Astrocyte of the spinal cord (primary cell): Measurements from ENCODE around the gene DUSP3.
"Not testable (repeated sequence)": the region's sequence is repeated elsewhere in the genome, so short reads cannot be mapped to it uniquely, and the experiment has no call there.

ENCODE experiments used
- DNase-seq: peaks from one replicate; pipeline ENCODE4 v3.0.0; 2011; ENCODE audit warnings: low read depth, low spot score
- H3K4me3 ChIP-seq: 2 replicates; pipeline ENCODE4 v1.5.1; 2011; ENCODE audit warnings: low read depth, mild to moderate bottlenecking, low read length, moderate library complexity
- in situ Hi-C: cut with HindIII; loops from 2 replicates; pipeline ENCODE4 v1.10.0; 2017; ENCODE audit warnings: low sequenced_read_pairs
- TF ChIP-seq, protein P1 (sequence below): IDR thresholded peaks from 2 replicates; pipeline ENCODE4 v1.5.1; 2012; ENCODE audit warnings: low read depth, mild to moderate bottlenecking, low read length, inconsistent platforms

Gene DUSP3

GRCh38 chr17:43805117-43805516, 26.3 kb upstream of the DUSP3 start:
- no peak overlapping the region for H3K4me3 ChIP-seq
- in situ Hi-C loops = no loop called here
- TF ChIP-seq, protein P1, sequence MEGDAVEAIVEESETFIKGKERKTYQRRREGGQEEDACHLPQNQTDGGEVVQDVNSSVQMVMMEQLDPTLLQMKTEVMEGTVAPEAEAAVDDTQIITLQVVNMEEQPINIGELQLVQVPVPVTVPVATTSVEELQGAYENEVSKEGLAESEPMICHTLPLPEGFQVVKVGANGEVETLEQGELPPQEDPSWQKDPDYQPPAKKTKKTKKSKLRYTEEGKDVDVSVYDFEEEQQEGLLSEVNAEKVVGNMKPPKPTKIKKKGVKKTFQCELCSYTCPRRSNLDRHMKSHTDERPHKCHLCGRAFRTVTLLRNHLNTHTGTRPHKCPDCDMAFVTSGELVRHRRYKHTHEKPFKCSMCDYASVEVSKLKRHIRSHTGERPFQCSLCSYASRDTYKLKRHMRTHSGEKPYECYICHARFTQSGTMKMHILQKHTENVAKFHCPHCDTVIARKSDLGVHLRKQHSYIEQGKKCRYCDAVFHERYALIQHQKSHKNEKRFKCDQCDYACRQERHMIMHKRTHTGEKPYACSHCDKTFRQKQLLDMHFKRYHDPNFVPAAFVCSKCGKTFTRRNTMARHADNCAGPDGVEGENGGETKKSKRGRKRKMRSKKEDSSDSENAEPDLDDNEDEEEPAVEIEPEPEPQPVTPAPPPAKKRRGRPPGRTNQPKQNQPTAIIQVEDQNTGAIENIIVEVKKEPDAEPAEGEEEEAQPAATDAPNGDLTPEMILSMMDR = no peak
- no peak for DNase-seq

- in situ Hi-C loops = no loop called here
- DNase-seq = peak; percentile 10
- H3K4me3 ChIP-seq = no peak overlapping the region
- TF ChIP-seq, protein P1 = no peak
These were observed 25.0 kb upstream of the DUSP3 start for GRCh38 chr17:43803758-43804157.

GRCh38 chr17:43801844-43802243, 23.1 kb upstream of the DUSP3 start:
- H3K4me3 ChIP-seq = no peak overlapping the region
- DNase-seq = no peak
- TF ChIP-seq, protein P1 = no peak
- in situ Hi-C loops = no loop called here

DNA sequence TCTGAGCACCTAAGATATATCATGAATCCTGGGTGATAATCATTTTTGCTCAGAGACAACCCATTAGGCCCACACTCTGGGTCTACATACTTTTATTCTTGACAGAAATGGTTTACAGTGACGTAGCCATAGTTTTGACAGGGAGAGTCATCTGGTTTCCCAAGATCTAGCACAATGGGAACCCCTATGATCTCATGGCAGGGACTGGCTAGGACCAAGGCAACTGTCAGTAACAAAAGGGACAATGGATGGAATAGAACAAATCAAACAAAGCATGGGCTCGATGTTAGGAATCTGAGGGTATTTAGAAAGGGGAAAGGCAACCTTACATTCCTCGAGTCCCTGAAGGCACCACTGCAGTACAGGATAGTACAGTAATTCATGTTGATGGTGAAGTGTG, 22.0 kb upstream of the DUSP3 start:
- TF ChIP-seq, protein P1 = no peak
- in situ Hi-C loops = no loop called here
- DNase-seq = no peak
- H3K4me3 ChIP-seq = no peak overlapping the region

DNA sequence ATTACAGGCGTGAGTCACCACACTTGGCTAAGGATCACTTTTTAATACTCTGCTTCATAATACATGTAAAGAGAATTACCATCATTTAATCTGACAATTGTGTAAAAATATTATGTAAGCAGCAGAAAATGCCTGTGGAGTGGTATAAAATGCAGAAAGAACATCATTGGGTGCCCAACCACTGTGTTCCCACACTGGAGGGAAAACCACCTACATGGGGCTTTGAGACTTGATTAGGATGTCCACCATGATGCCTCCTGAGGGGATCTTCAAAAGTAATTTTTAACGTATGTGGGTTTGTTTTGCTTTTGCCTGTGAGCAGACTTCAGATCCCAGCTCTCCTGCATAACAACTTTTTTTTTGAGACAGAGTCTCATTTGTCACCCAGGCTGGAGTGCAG, 20.3 kb upstream of the DUSP3 start:
- in situ Hi-C loops = no loop called here
- no peak overlapping the region for H3K4me3 ChIP-seq
- DNase-seq = no peak
- TF ChIP-seq, protein P1 = no peak

DNA sequence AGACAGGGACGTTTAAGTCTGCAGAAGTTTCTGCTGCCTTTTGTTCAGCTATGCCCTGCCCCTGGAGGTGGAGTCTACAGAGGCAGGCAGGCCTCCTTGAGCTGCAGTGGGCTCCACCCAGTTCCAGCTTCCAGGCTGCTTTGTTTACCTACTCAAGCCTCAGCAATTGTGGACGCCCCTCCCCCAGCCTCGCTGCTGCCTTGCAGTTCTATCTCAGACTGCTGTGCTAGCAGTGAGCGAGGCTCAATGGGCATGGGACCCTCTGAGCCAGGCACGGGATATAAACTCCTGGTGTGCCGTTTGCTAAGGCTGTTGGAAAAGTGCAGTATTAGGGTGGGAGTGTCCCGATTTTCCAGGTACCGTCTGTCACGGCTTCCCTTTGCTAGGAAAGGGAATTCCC, 19.2 kb upstream of the DUSP3 start:
- in situ Hi-C loops, DNase-seq, H3K4me3 ChIP-seq: not testable (repeated sequence)

DNA sequence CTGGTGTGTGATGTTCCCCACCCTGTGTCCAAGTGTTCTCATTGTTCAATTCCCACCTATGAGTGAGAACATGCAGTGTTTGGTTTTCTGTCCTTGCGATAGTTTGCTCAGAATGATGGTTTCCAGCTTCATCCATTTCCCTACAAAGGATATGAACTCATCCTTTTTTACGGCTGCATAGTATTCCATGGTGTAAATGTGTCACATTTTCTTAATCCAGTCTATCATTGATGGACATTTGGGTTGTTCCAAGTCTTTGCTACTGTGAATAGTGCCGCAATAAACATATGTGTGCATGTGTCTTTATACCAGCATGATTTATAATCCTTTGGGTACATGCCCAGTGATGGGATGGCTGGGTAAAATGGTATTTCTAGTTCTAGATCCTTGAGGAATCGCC, 13.9 kb upstream of the DUSP3 start:
- DNase-seq, in situ Hi-C loops, H3K4me3 ChIP-seq: not testable (repeated sequence)

DNA sequence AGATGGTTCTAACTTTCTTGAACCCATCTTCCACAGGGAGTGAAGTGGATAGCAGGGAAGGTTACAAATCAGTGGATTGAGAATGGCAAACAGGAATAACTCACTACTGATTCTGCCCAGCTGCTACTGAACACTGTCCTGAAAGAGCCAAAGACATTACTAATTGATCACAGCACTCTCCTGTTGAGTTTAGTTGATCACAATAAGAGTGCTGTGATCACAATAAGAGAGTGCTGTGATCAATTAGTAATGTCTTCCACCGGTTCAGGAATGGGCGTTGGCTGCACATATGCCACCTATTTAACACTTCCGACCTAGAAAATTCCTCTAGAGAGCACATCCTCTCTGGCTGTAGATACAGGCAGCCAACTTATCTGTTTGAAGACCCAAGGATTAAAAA, 12.8 kb upstream of the DUSP3 start:
- TF ChIP-seq, protein P1 = no peak
- H3K4me3 ChIP-seq = no peak overlapping the region
- in situ Hi-C loops = no loop called here
- peak; percentile 45 for DNase-seq
